ENCODE measurements around the gene UNKL.

UNKL gene

GRCh38 chr16:1349351-1349750 is 65.2 kb downstream of the UNKL start:
- no peak for DNase-seq

- DNase-seq, result no peak
Observed at GRCh38 chr16:1348926-1349325, 65.6 kb downstream of the UNKL start.

- DNase-seq, result no peak
Observed at GRCh38 chr16:1348441-1348840, 66.1 kb downstream of the UNKL start.

- no peak for DNase-seq
Observed at GRCh38 chr16:1347962-1348361, 66.5 kb downstream of the UNKL start.

- no peak for DNase-seq
Observed at GRCh38 chr16:1347286-1347855, 67.1 kb downstream of the UNKL start.

GRCh38 chr16:1346422-1347285 is 67.8 kb downstream of the UNKL start:
- no peak for DNase-seq

GRCh38 chr16:1345651-1346421 is 68.7 kb downstream of the UNKL start:
- DNase-seq, result no peak

GRCh38 chr16:1345087-1345486 is 69.4 kb downstream of the UNKL start:
- DNase-seq, result no peak

GRCh38 chr16:1344499-1344898 is 70.0 kb downstream of the UNKL start:
- no peak for DNase-seq

GRCh38 chr16:1343428-1344242 is 70.9 kb downstream of the UNKL start:
- DNase-seq, result no peak

GRCh38 chr16:1342526-1343427 is 71.7 kb downstream of the UNKL start:
- DNase-seq, result peak; percentile 87

GRCh38 chr16:1341495-1342420 is 72.7 kb downstream of the UNKL start:
- DNase-seq, result no peak

GRCh38 chr16:1340730-1341494 is 73.6 kb downstream of the UNKL start:
- no peak for DNase-seq

GRCh38 chr16:1338855-1339675 is 75.4 kb downstream of the UNKL start:
- no peak for DNase-seq

GRCh38 chr16:1338119-1338730 is 76.3 kb downstream of the UNKL start:
- DNase-seq, result no peak

GRCh38 chr16:1337486-1337885 is 77.0 kb downstream of the UNKL start:
- DNase-seq, result no peak

- no peak for DNase-seq
Observed at GRCh38 chr16:1336619-1337018, 77.9 kb downstream of the UNKL start.

GRCh38 chr16:1335996-1336395 is 78.5 kb downstream of the UNKL start:
- no peak for DNase-seq
